ENCODE data around the gene PSMD11. TPM values are rescaled to one million over a fixed set of nuclear protein-coding genes. Genes with fewer than 3 reads are reported as not detected.

PSMD11 gene
- total and polyA plus RNA-seq, 4 donors = 17.4 to 64.1 (median 53.4) TPM

GRCh38 chr17:32510466-32510865 is 66.2 kb downstream of the PSMD11 start:
- Histone ChIP-seq H3K27me3 (ENCODE audit: control insufficient read depth in 1 of 2, insufficient read depth in 2 of 2, low read length in 1 of 2) (no peaks in the 10 kb centered on the region), H3K4me3 (ENCODE audit: low read length in 2 of 2) (no peak overlapping the region), H3K27ac (ENCODE audit: low read depth in 1 of 2, low read length in 2 of 2) (no peak overlapping the region), H3K9me3 (ENCODE audit: control insufficient read depth, low read length) (no peaks in the 10 kb centered on the region), H3K4me1 (ENCODE audit: control insufficient read depth in 1 of 2, insufficient read depth in 2 of 2, low read length in 2 of 2) (no peaks in the 10 kb centered on the region), H3K36me3 (ENCODE audit: control insufficient read depth in 1 of 2, insufficient read depth in 2 of 2, low read length in 1 of 2) (no peaks in the 10 kb centered on the region)
- 84 to 88% methylated on average over 7 of the region's 7 CpGs for WGBS, 2 donors
- no peak for DNase-seq
- ATAC-seq (ENCODE audit: low FRiP score) = no peak
- intact Hi-C loops (cut with DNase I) = no loop called here

GRCh38 chr17:32512328-32512727 is 68.0 kb downstream of the PSMD11 start:
- H3K36me3 ChIP-seq (ENCODE audit: control insufficient read depth in 1 of 2, insufficient read depth in 2 of 2, low read length in 1 of 2) = no peaks in the 10 kb centered on the region
- H3K4me1 ChIP-seq (ENCODE audit: control insufficient read depth in 1 of 2, insufficient read depth in 2 of 2, low read length in 2 of 2) = no peaks in the 10 kb centered on the region
- H3K27me3 ChIP-seq (ENCODE audit: control insufficient read depth in 1 of 2, insufficient read depth in 2 of 2, low read length in 1 of 2) = no peaks in the 10 kb centered on the region
- H3K4me3 ChIP-seq (ENCODE audit: low read length in 2 of 2) = no peak overlapping the region
- DNase-seq (no peak), ATAC-seq (ENCODE audit: low FRiP score) (no peak)
- WGBS, 2 donors = 97 to 98% methylated on average over 2 of the region's 2 CpGs
- H3K27ac ChIP-seq (ENCODE audit: low read depth in 1 of 2, low read length in 2 of 2) = no peak overlapping the region
- intact Hi-C loops (cut with DNase I) = no loop called here
- H3K9me3 ChIP-seq (ENCODE audit: control insufficient read depth, low read length) = no peaks in the 10 kb centered on the region

GRCh38 chr17:32513579-32513978 is 69.3 kb downstream of the PSMD11 start:
- Histone ChIP-seq H3K27me3 (ENCODE audit: control insufficient read depth in 1 of 2, insufficient read depth in 2 of 2, low read length in 1 of 2) (no peaks in the 10 kb centered on the region), H3K4me1 (ENCODE audit: control insufficient read depth in 1 of 2, insufficient read depth in 2 of 2, low read length in 2 of 2) (no peaks in the 10 kb centered on the region), H3K9me3 (ENCODE audit: control insufficient read depth, low read length) (no peaks in the 10 kb centered on the region), H3K36me3 (ENCODE audit: control insufficient read depth in 1 of 2, insufficient read depth in 2 of 2, low read length in 1 of 2) (no peaks in the 10 kb centered on the region), H3K4me3 (ENCODE audit: low read length in 2 of 2) (no peak overlapping the region), H3K27ac (ENCODE audit: low read depth in 1 of 2, low read length in 2 of 2) (no peak overlapping the region)
- ATAC-seq (ENCODE audit: low FRiP score) = no peak
- DNase-seq = no peak
- 85 to 88% methylated on average over 3 of the region's 3 CpGs for WGBS, 2 donors
- intact Hi-C loops (cut with DNase I) = no loop called here

GRCh38 chr17:32514606-32515005 is 70.3 kb downstream of the PSMD11 start:
- Histone ChIP-seq H3K36me3 (ENCODE audit: control insufficient read depth in 1 of 2, insufficient read depth in 2 of 2, low read length in 1 of 2) (no peaks in the 10 kb centered on the region), H3K27ac (ENCODE audit: low read depth in 1 of 2, low read length in 2 of 2) (no peak overlapping the region), H3K27me3 (ENCODE audit: control insufficient read depth in 1 of 2, insufficient read depth in 2 of 2, low read length in 1 of 2) (no peaks in the 10 kb centered on the region), H3K4me3 (ENCODE audit: low read length in 2 of 2) (no peak overlapping the region), H3K4me1 (ENCODE audit: control insufficient read depth in 1 of 2, insufficient read depth in 2 of 2, low read length in 2 of 2) (no peaks in the 10 kb centered on the region), H3K9me3 (ENCODE audit: control insufficient read depth, low read length) (no peaks in the 10 kb centered on the region)
- ATAC-seq (ENCODE audit: low FRiP score) (no peak), DNase-seq (no peak)
- WGBS, 2 donors = 70 to 76% methylated on average over 4 of the region's 4 CpGs
- intact Hi-C loops (cut with DNase I) = no loop called here

- 94 to 95% methylated on average over 4 of the region's 4 CpGs for WGBS, 2 donors
- ATAC-seq (ENCODE audit: low FRiP score) (no peak), DNase-seq (no peak)
- Histone ChIP-seq H3K27me3 (ENCODE audit: control insufficient read depth in 1 of 2, insufficient read depth in 2 of 2, low read length in 1 of 2) (no peaks in the 10 kb centered on the region), H3K36me3 (ENCODE audit: control insufficient read depth in 1 of 2, insufficient read depth in 2 of 2, low read length in 1 of 2) (no peaks in the 10 kb centered on the region), H3K4me1 (ENCODE audit: control insufficient read depth in 1 of 2, insufficient read depth in 2 of 2, low read length in 2 of 2) (no peaks in the 10 kb centered on the region), H3K9me3 (ENCODE audit: control insufficient read depth, low read length) (no peaks in the 10 kb centered on the region), H3K4me3 (ENCODE audit: low read length in 2 of 2) (no peak overlapping the region), H3K27ac (ENCODE audit: low read depth in 1 of 2, low read length in 2 of 2) (no peak overlapping the region)
- intact Hi-C loops (cut with DNase I) = no loop called here
These were observed 71.5 kb downstream of the PSMD11 start for GRCh38 chr17:32515677-32516383.

- intact Hi-C loops (cut with DNase I) = no loop called here
- Histone ChIP-seq H3K27me3 (ENCODE audit: control insufficient read depth in 1 of 2, insufficient read depth in 2 of 2, low read length in 1 of 2) (no peaks in the 10 kb centered on the region), H3K4me1 (ENCODE audit: control insufficient read depth in 1 of 2, insufficient read depth in 2 of 2, low read length in 2 of 2) (no peaks in the 10 kb centered on the region), H3K27ac (ENCODE audit: low read depth in 1 of 2, low read length in 2 of 2) (no peak overlapping the region), H3K36me3 (ENCODE audit: control insufficient read depth in 1 of 2, insufficient read depth in 2 of 2, low read length in 1 of 2) (no peaks in the 10 kb centered on the region), H3K4me3 (ENCODE audit: low read length in 2 of 2) (no peak overlapping the region), H3K9me3 (ENCODE audit: control insufficient read depth, low read length) (no peaks in the 10 kb centered on the region)
- DNase-seq (no peak), ATAC-seq (ENCODE audit: low FRiP score) (no peak)
- 14 to 94% methylated on average over 2 of the region's 2 CpGs for WGBS, 2 donors
These were observed 72.1 kb downstream of the PSMD11 start for GRCh38 chr17:32516450-32516849.

GRCh38 chr17:32516940-32517701 is 72.8 kb downstream of the PSMD11 start:
- no peak for ATAC-seq (ENCODE audit: low FRiP score)
- intact Hi-C loops (cut with DNase I) = no loop called here

GRCh38 chr17:32517982-32518381 is 73.7 kb downstream of the PSMD11 start:
- Histone ChIP-seq H3K27me3 (ENCODE audit: control insufficient read depth in 1 of 2, insufficient read depth in 2 of 2, low read length in 1 of 2) (no peaks in the 10 kb centered on the region), H3K4me1 (ENCODE audit: control insufficient read depth in 1 of 2, insufficient read depth in 2 of 2, low read length in 2 of 2) (no peaks in the 10 kb centered on the region), H3K36me3 (ENCODE audit: control insufficient read depth in 1 of 2, insufficient read depth in 2 of 2, low read length in 1 of 2) (no peaks in the 10 kb centered on the region), H3K27ac (ENCODE audit: low read depth in 1 of 2, low read length in 2 of 2) (no peak overlapping the region), H3K9me3 (ENCODE audit: control insufficient read depth, low read length) (no peaks in the 10 kb centered on the region), H3K4me3 (ENCODE audit: low read length in 2 of 2) (no peak overlapping the region)
- DNase-seq = no peak
- no peak for ATAC-seq (ENCODE audit: low FRiP score)
- intact Hi-C loops (cut with DNase I) = no loop called here
- WGBS, 2 donors = 95 to 97% methylated on average over 5 to 7 of the region's 7 CpGs

More at GRCh38 chr17:32516940-32517701, 72.8 kb downstream of the PSMD11 start:
- Histone ChIP-seq H3K4me3 (ENCODE audit: low read length in 2 of 2) (no peak overlapping the region), H3K27ac (ENCODE audit: low read depth in 1 of 2, low read length in 2 of 2) (no peak overlapping the region), H3K9me3 (ENCODE audit: control insufficient read depth, low read length) (no peaks in the 10 kb centered on the region), H3K4me1 (ENCODE audit: control insufficient read depth in 1 of 2, insufficient read depth in 2 of 2, low read length in 2 of 2) (no peaks in the 10 kb centered on the region), H3K36me3 (ENCODE audit: control insufficient read depth in 1 of 2, insufficient read depth in 2 of 2, low read length in 1 of 2) (no peaks in the 10 kb centered on the region), H3K27me3 (ENCODE audit: control insufficient read depth in 1 of 2, insufficient read depth in 2 of 2, low read length in 1 of 2) (no peaks in the 10 kb centered on the region)
- DNase-seq = no peak
- whole genome bisulfite sequencing, 2 donors = 89 to 90% methylated on average over 12 of the region's 12 CpGs

Measured in aorta (tissue), 5 donors.